ENCODE data around the gene VSTM1.

Gene VSTM1

DNA sequence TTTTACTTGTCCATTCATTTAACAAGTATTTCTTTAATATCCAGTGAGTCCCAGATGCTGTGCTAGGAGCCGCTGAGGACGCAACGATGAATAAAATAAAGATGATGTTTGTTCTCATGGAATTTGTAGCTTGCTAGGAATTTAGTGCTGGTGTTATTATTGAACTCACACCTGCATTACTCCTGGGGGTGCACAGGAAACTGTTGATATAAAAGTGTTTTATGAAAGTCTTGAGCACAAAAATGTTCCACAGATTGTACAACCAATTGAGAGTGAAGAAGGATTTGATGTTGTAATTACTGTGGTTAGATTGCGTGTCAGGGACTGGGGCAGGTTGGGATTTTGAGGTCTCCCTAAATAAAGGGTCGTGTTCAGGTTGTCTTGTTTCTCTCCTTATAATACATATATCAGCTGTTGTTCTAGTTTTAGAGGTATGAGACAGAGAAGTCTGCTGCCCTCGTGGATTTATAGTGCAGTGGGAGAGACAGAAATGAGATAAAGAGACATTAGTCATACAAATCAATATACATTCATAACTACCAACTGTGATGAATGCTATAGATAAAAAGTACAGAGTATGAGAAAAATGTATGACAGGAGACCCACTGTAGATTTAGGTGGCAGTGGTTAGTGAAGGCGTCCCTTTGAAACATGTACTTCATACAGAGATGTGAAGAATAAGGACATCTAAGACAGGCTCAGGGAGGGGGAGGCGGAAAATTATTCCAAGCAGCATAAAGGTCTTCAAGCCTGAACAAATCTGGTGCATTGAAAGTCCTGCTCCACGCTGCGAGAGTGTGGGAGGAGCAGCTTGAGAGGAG lies 61.0 kb downstream of the VSTM1 start:
- TF ChIP-seq FOXP2 (optimal IDR thresholded peaks at IDR 0.05; ENCODE audit: borderline replicate concordance, extremely low read depth, extremely low read length, insufficient read depth) (no peak), POLR2AphosphoS5 (IDR thresholded peaks at IDR 0.05; ENCODE audit: low read depth, low read length) (no peak), TAF1 (IDR thresholded peaks at IDR 0.05; ENCODE audit: borderline replicate concordance, insufficient read depth, low read length) (no peak), SIN3A (IDR thresholded peaks at IDR 0.05; ENCODE audit: borderline replicate concordance, insufficient read depth, low read length) (no peak)
- TF ChIP-seq, protein P1, sequence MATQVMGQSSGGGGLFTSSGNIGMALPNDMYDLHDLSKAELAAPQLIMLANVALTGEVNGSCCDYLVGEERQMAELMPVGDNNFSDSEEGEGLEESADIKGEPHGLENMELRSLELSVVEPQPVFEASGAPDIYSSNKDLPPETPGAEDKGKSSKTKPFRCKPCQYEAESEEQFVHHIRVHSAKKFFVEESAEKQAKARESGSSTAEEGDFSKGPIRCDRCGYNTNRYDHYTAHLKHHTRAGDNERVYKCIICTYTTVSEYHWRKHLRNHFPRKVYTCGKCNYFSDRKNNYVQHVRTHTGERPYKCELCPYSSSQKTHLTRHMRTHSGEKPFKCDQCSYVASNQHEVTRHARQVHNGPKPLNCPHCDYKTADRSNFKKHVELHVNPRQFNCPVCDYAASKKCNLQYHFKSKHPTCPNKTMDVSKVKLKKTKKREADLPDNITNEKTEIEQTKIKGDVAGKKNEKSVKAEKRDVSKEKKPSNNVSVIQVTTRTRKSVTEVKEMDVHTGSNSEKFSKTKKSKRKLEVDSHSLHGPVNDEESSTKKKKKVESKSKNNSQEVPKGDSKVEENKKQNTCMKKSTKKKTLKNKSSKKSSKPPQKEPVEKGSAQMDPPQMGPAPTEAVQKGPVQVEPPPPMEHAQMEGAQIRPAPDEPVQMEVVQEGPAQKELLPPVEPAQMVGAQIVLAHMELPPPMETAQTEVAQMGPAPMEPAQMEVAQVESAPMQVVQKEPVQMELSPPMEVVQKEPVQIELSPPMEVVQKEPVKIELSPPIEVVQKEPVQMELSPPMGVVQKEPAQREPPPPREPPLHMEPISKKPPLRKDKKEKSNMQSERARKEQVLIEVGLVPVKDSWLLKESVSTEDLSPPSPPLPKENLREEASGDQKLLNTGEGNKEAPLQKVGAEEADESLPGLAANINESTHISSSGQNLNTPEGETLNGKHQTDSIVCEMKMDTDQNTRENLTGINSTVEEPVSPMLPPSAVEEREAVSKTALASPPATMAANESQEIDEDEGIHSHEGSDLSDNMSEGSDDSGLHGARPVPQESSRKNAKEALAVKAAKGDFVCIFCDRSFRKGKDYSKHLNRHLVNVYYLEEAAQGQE (IDR thresholded peaks at IDR 0.05; ENCODE audit: insufficient read depth in 1 of 2, low read depth in 2 of 2, low read length in 2 of 2): no peak

GRCh38 chr19:54001496-54001895 lies 62.2 kb downstream of the VSTM1 start:
- TF ChIP-seq, protein P1 (IDR thresholded peaks at IDR 0.05; ENCODE audit: insufficient read depth in 1 of 2, low read depth in 2 of 2, low read length in 2 of 2): no peak
- TF ChIP-seq SIN3A (IDR thresholded peaks at IDR 0.05; ENCODE audit: borderline replicate concordance, insufficient read depth, low read length): no peak
- TF ChIP-seq POLR2AphosphoS5 (IDR thresholded peaks at IDR 0.05; ENCODE audit: low read depth, low read length): no peak
- no peak for TF ChIP-seq TAF1 (IDR thresholded peaks at IDR 0.05; ENCODE audit: borderline replicate concordance, insufficient read depth, low read length)
- TF ChIP-seq FOXP2 (optimal IDR thresholded peaks at IDR 0.05; ENCODE audit: borderline replicate concordance, extremely low read depth, extremely low read length, insufficient read depth): no peak

- no peak for TF ChIP-seq SIN3A (IDR thresholded peaks at IDR 0.05; ENCODE audit: borderline replicate concordance, insufficient read depth, low read length)
- TF ChIP-seq, protein P1 (IDR thresholded peaks at IDR 0.05; ENCODE audit: insufficient read depth in 1 of 2, low read depth in 2 of 2, low read length in 2 of 2): no peak
- no peak for TF ChIP-seq POLR2AphosphoS5 (IDR thresholded peaks at IDR 0.05; ENCODE audit: low read depth, low read length)
- no peak for TF ChIP-seq FOXP2 (optimal IDR thresholded peaks at IDR 0.05; ENCODE audit: borderline replicate concordance, extremely low read depth, extremely low read length, insufficient read depth)
- no peak for TF ChIP-seq TAF1 (IDR thresholded peaks at IDR 0.05; ENCODE audit: borderline replicate concordance, insufficient read depth, low read length)
Observed at GRCh38 chr19:53999694-54000093, 64.0 kb downstream of the VSTM1 start.

DNA sequence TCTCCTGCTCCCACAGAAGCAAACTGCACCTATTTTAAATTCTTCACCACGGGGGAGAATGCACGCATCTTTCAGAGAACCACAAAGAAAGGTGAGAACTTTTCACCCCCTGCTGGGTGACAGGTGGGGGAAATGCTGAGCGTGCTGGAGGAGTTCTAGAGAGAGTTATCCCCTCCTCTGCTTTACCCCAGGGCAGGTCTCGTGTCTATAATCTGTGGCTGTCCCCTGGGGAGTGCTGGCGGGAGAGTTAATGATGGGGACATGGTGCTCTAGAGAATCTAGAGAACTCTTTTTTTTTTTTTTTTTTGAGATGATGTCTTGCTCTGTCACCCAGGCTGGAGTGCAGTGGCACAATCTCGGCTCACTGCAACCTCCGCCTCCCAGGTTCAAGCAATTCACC lies 65.5 kb downstream of the VSTM1 start:
- no peak for TF ChIP-seq FOXP2 (optimal IDR thresholded peaks at IDR 0.05; ENCODE audit: borderline replicate concordance, extremely low read depth, extremely low read length, insufficient read depth)
- no peak for TF ChIP-seq SIN3A (IDR thresholded peaks at IDR 0.05; ENCODE audit: borderline replicate concordance, insufficient read depth, low read length)

- no peak for TF ChIP-seq SIN3A (IDR thresholded peaks at IDR 0.05; ENCODE audit: borderline replicate concordance, insufficient read depth, low read length)
- no peak for TF ChIP-seq FOXP2 (optimal IDR thresholded peaks at IDR 0.05; ENCODE audit: borderline replicate concordance, extremely low read depth, extremely low read length, insufficient read depth)
- no peak for TF ChIP-seq TAF1 (IDR thresholded peaks at IDR 0.05; ENCODE audit: borderline replicate concordance, insufficient read depth, low read length)
- TF ChIP-seq, protein P1 (IDR thresholded peaks at IDR 0.05; ENCODE audit: insufficient read depth in 1 of 2, low read depth in 2 of 2, low read length in 2 of 2): no peak
- no peak for TF ChIP-seq POLR2AphosphoS5 (IDR thresholded peaks at IDR 0.05; ENCODE audit: low read depth, low read length)
Observed at GRCh38 chr19:53994811-53995210, 68.9 kb downstream of the VSTM1 start.

Measured in PFSK-1 (cell line).